Colon (tissue), 2 donors: Measurements from ENCODE around the gene FGF23.
"Not testable (repeated sequence)": the region's sequence is repeated elsewhere in the genome, so short reads cannot be mapped to it uniquely, and the experiment has no call there.

Experiments used
- FAIRE-seq: peaks from 2 replicates; lab custom pipeline; 2012; peaks lifted over from hg19 to GRCh38; lab: Jason Lieb, UNC
- donor health status: control.
- donor health status: control.

Gene FGF23

DNA sequence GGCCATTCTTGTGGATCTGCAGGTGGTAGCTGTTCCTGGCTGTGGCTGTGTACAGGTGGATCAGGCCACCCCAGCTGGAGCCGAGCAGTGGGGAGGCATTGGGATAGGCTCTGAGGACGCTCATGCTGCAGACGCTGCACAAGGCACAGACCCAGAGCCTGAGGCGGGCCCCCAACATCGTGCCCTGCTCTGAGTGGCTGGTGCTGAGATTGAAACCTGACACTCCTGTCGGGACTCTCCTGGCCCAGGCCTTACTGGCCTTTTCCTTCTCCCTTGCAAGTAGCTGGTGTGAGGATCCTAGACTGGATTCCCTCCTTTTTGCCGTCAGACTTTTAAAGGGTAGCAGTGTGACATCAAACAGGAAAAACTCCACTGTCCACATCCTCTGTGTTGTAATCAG, at the start of gene FGF23:
Gene FGF23 (minus strand): TSS at position 308 of the 400 bp plus-strand sequence. CDS start 130 bp downstream, at position 178.
- FAIRE-seq, result no peak

DNA sequence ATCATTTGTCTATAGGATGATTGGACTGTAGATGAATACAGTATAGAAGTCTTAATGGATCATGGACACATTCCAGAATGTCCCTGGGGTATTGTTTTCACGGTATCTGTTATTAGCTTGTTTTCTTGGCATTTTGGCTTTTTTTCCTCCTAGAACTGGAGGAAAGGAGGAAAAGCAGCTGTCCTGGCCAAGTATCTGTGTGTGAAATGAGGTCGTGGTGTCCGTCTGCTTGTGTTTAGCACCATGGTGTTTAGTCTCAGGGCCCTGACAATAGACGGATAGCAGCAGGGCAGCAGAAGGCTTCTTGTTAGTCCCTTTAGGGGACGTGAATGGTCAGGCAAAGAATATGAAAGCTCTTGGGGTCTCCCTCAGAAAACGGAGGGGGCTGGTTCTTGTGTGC, 44.9 kb upstream of the FGF23 start:
- FAIRE-seq, result no peak

GRCh38 chr12:4423528-4424195, 44.1 kb upstream of the FGF23 start:
- no peak for FAIRE-seq

DNA sequence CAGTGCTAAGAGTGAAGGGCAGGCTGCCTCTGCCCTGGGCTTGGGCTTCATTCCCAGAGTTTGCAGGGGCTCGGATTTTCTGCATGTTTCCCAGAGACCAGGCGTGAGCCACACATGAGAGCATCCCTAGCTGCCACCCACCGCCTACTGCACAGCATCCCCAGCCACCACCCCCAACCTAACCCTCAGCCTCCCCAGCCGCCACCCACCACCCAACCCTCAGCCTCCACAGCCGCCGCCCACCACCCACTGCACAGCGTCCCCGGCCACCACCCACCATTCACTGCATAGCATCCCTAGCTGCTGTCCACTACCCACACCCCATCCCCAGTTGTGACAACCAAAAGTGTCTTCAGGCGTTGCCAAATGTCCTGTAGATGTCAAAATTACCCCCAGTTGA, 43.5 kb upstream of the FGF23 start:
- no peak for FAIRE-seq

DNA sequence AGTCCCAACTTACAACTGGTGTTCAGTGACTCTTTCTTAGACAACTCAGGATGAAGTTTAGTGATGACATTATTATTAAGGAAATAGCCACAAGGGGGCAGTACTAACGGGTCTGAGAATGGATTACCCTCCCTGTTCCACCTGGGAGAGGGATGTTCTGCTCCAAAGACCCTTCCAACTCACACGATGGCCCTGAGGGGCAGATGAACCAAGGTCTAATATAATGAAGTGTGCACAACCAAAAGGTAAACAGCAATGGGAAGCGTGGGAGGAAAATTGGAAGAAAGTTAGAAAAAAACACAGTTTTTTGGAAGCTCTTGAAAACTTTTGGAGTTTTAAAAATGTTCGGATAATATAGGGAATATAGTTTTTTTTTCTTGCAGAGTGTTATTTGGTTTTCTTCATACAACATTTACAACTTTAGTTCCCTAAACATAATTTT, 42.1 kb upstream of the FGF23 start:
- no peak for FAIRE-seq

DNA sequence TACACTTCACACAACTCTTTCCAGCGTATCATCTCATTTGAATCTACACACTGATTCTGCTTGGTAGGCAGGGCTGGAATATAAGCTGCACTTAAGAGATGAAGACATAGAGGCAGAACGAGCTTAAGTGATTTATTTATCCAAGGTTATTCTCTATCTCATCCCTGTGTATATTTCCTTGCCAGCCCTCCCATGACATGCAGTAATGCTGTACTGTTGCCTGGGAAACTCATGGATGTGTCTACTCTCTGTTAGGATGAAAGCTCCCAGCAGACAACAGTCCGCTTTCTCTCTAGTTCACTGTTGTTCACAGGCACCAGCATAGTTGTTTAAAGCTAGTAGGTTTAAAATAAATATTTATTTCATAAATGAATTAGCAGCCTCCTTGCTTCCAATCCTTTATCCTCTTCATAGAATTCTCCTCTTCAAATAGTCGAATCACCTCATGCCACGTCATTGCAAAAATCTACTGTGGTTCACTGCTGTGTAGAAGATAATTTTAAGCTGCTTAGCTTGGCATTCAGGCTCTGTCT, 40.7 kb upstream of the FGF23 start:
- no peak for FAIRE-seq

DNA sequence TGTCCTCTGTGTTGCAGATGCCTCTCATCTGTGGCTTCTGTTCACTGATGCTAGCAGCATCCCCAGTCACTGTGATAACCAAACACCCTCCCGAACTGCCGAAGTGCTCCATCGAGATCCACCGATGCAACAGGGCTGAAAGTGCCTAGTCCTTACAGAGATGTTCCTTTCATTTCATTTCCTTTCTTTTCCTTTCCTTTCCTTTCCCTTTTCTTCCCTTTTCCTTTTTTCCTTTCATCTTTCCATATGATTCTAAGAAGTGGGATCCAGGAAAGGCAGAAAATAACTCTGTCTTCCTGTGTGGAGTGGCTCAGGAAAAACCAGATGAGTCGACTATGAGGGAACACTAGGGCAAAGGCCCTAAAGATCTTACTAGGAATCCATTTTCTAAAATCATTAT, 39.4 kb upstream of the FGF23 start:
- no peak for FAIRE-seq

DNA sequence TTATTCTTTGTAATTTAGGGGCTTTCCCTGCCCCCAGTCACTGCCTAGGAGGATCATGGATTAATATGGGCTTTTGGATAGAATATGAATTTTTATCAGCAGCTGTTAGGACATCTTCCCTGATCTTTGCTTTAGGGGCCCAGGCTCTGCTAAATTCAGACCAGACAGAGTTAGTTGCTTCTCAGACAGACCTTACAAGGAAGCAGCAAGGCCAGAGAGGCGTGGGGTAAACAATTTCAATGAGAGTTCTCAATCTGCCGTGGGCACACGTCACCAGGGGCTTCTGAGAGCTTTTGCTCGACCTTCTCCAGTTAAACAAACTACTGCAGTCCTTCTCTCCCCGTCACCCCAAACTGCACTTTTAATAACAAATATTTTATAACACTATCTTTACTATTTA, 38.4 kb upstream of the FGF23 start:
- no peak for FAIRE-seq

DNA sequence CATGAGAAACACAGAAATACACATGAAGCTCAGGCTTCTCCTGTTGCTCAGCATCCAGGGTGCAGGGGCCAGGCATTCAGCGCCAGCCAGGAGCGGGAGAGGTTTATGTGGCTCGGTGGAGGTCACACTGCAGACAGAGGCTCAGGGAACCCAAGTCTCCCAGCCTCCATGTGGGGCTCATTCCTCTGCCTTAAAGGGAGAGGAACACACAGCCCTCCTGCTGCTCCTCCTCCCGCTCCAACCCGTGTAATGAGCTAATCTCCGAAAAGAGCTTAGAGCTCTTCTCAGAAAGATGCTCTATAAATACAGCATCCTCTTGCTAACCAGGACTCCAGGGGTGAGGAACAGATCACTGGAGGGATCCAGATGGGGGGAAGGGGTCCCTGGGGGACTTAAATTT, 37.9 kb upstream of the FGF23 start:
- no peak for FAIRE-seq

DNA sequence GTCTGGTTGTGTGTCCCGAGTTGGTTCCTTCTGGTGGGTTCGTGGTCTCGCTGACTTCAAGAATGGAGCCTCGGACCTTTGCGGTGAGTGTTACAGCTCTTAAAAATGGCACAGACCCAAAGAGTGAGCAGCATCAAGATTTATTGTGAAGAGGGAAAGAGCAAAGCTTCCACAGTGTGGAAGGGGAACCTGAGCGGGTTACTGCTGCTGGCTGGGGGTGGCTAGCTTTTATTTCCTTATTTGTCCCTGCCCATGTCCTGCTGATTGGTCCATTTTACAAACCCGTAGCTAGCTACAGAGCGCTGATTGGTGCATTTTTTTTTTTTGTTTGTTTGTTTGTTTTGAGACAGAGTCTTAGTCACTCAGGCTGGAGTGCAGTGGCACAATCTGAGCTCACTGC, 36.8 kb upstream of the FGF23 start:
- no peak for FAIRE-seq

DNA sequence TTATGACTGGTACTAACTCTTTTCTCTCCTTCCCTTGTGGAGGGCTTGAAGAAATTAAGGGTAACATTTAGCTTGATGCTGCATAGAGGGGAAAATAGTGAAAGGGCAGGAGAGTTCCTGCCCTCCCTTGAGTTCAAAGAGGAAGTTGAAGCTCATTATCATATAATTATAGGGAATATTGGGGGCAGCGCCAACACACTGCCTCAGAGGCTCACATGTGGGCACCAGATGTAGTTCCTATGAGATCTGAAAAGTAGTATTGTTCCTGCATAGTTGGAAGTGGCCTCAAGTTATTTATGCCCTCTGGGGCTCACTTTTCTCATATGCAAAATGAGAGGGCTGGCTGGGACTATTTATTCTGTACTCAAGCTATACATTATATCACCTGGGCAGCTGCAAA, 33.0 kb upstream of the FGF23 start:
- no peak for FAIRE-seq

DNA sequence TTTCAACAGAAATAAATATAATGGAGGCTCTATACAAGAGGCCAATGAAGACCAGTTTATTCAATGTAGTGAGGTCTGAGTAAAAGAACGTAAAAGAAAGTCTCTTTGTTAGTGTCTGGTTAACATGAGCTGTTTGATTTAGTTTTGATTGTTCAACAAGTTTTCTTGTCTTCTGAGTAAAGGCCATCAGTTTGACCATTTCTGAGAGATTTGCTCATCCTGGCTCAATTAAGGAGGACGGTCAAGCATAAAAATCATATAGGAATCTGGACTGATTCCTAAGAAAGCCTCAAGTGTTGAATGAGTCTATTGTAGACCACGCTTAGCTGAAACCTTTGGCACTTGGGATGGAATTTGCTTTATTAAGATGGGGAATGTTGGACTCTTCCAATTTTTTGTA, 32.5 kb upstream of the FGF23 start:
- no peak for FAIRE-seq

DNA sequence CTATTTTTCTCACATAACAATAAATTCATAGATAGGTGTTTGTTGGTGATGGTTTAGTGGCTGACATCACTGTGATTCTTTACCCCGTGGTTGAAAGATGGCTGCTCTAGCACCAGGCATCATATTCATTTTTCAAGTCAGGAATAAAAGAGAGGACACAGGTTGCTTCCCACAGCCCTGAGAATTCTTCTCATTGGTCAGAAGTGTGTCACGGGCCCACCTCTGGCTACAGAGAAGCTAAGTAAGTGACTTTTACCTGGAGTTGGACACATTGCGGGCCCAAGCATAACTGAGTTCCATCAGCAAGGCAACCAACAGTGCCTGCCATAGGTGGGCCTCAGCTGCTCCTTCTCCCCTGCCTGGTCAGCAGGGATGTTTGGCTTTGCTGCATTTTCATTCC, 27.6 kb upstream of the FGF23 start:
- FAIRE-seq, result no peak

DNA sequence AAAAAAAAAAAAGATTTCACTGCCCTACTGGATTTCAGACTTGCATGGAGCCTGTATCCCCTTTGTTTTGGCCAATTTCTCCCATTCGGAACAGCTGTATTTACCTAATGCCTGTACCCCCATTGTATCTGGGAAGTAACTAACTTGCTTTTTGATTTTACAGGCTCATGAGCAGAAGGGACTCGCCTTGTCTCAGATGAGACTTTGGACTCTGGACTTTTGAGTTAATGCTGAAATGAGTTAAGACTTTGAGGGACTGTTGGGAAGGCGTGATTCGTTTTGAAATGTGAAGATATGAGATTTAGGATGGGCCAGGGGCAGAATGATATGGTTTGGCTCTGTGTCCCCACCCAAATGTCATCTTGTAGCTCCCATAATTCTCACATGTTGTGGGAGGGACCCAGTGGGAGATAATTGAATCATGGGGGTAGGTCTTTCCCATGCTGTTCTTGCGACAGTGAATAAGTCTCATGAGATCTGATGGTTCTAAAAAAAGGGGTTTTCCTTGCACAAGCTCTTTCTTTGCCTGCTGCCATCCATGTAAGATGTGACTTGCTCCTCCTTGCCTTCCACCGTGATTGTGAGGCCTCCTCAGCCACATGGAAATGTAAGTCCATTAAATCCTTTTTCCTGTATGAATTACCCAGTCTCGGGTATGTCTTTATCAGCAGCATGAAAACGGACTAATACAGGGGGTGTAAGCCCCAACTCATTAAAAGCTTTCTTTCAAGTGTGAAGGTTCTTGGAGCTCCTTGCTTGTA, 25.5 kb upstream of the FGF23 start:
- not testable (repeated sequence) for FAIRE-seq

DNA sequence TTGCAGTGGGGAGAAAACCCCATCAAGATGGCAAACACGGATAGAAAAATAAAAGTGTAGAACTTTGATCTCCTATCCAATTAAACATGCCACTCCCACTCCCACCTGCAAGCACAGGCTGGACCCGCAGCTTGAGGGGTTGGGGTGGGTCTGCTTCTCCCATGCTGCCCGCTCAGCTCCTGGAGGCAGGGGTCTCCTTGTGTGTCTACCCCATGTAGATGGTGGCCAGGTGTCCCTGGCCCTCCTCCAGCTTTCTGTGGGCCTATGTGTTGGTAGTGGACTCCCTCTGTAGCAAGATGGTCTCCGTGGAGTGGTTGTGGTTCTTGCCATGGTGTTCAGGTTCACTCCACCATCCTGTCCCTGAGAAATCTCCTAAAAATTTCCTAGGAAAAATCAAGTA, 23.5 kb upstream of the FGF23 start:
- no peak for FAIRE-seq

GRCh38 chr12:4401117-4401516, 21.6 kb upstream of the FGF23 start:
- FAIRE-seq, result no peak

GRCh38 chr12:4395818-4396217, 16.3 kb upstream of the FGF23 start:
- FAIRE-seq, result no peak

DNA sequence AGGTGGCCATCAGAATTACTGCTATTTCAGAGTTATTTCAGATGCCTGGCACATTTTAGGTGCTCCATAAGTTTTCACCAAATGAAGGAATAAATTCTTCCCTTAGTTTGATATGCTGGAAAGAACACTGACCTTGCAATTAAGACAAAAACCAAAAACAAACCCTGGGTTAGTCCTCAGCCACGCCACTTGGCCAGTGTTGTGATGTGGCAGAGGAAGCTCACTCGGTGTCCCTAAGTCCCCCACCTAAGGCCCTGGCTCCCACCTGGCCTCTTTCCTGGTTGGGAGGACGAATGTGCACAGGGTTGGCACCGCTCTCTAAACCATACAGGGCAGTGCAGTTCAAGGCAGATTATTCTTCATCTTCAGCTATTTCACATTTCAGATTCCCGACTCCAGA, 13.7 kb upstream of the FGF23 start:
- no peak for FAIRE-seq

- FAIRE-seq, result no peak
Measured at GRCh38 chr12:4392223-4392742, 12.8 kb upstream of the FGF23 start.

DNA sequence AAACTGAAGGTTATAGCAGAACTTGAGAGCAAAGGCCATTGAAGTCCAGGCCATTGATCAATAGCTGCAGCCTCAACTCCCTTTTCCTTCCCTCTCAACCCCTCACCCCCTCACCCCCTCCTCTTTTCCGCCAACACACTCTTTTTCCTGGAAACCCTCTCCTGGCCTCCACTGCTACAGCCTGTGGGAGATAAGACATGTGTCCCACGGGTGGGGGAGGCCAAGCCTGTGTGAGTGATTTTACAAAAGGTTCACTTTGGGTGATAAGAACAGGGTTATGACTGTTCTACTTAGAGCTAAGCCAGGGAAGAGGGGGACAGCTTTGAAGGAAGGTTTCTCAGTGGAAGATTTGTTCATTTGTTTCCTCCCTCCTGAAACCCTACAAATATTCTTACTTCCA, 9.2 kb upstream of the FGF23 start:
- FAIRE-seq, result no peak

- no peak for FAIRE-seq
Measured at GRCh38 chr12:4388032-4388431, 8.5 kb upstream of the FGF23 start.

GRCh38 chr12:4387607-4388006, 8.1 kb upstream of the FGF23 start:
- no peak for FAIRE-seq

GRCh38 chr12:4386801-4387200, 7.3 kb upstream of the FGF23 start:
- no peak for FAIRE-seq
